Stimulated activated effector memory CD8-positive, alpha-beta T cell treated with anti-CD3 and anti-CD28 coated beads, Interleukin-12 subunit alpha, Interleukin-12 subunit beta, amount 100 ng/mL, for 72 hours (primary cell): ENCODE measurements around the gene ITGA7.

Experiments used
- ATAC-seq: fragments of 150-1000 bp; cut with Tn5 transposase; 2 replicates; pipeline ENCODE4 v1.10.0; 2021
- DNase-seq, 2 donors: peaks; one replicate each; pipeline ENCODE4 v3.0.0; 2021 to 2022; ENCODE audit warnings: low spot score in 2 of 2
- H3K27ac Mint-ChIP-seq: one replicate; pipeline ENCODE4 v1.8.0; 2022; ENCODE audit warnings: mild to moderate bottlenecking, mixed read lengths
- H3K36me3 Mint-ChIP-seq: one replicate; pipeline ENCODE4 v1.8.0; 2022; ENCODE audit warnings: mild to moderate bottlenecking, mixed read lengths
- H3K4me1 Mint-ChIP-seq: one replicate; pipeline ENCODE4 v1.8.0; 2022; ENCODE audit warnings: mixed read lengths
- H3K4me3 Mint-ChIP-seq: one replicate; pipeline ENCODE4 v1.8.0; 2022; ENCODE audit warnings: mild to moderate bottlenecking, mixed read lengths
- H3K9me3 Mint-ChIP-seq: one replicate; pipeline ENCODE4 v1.8.0; 2022; ENCODE audit warnings: mixed read lengths

Gene ITGA7

DNA sequence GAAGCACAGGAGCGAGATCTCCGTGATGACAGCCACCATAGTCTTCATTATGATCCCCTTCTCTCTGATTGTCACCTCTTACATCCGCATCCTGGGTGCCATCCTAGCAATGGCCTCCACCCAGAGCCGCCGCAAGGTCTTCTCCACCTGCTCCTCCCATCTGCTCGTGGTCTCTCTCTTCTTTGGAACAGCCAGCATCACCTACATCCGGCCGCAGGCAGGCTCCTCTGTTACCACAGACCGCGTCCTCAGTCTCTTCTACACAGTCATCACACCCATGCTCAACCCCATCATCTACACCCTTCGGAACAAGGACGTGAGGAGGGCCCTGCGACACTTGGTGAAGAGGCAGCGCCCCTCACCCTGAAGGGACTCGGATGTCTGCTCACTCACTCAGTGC lies 70.2 kb downstream of the ITGA7 start:
- no peaks in the 10 kb centered on the region for H3K36me3 Mint-ChIP-seq
- no peaks in the 10 kb centered on the region for H3K9me3 Mint-ChIP-seq
- peak; percentile 84 for ATAC-seq
- peaks cover 11% of the 10 kb centered on the region for H3K4me1 Mint-ChIP-seq
- peak overlapping the region; percentile 25 for H3K4me3 Mint-ChIP-seq
- DNase-seq: no peak
- H3K27ac Mint-ChIP-seq: peak overlapping the region; percentile 41

DNA sequence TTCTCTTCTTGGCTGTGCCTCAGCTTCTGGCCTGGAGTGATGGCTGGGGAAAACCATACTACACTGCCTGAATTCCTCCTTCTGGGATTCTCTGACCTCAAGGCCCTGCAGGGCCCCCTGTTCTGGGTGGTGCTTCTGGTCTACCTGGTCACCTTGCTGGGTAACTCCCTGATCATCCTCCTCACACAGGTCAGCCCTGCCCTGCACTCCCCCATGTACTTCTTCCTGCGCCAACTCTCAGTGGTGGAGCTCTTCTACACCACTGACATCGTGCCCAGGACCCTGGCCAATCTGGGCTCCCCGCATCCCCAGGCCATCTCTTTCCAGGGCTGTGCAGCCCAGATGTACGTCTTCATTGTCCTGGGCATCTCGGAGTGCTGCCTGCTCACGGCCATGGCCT lies 70.9 kb downstream of the ITGA7 start, which contains the start of gene OR10P1:
Gene OR10P1 (plus strand): TSS at position 40 of the 400 bp plus-strand sequence. CDS start 0 bp downstream, at position 40.
- peaks cover 11% of the 10 kb centered on the region for H3K4me1 Mint-ChIP-seq
- H3K4me3 Mint-ChIP-seq: peak within 1 kb of the TSS; percentile 25
- H3K27ac Mint-ChIP-seq: peak within 1 kb of the TSS; percentile 41
- ATAC-seq: no peak
- no peaks in the 10 kb centered on the region for H3K36me3 Mint-ChIP-seq
- no peak for DNase-seq
- no peaks in the 10 kb centered on the region for H3K9me3 Mint-ChIP-seq

DNA sequence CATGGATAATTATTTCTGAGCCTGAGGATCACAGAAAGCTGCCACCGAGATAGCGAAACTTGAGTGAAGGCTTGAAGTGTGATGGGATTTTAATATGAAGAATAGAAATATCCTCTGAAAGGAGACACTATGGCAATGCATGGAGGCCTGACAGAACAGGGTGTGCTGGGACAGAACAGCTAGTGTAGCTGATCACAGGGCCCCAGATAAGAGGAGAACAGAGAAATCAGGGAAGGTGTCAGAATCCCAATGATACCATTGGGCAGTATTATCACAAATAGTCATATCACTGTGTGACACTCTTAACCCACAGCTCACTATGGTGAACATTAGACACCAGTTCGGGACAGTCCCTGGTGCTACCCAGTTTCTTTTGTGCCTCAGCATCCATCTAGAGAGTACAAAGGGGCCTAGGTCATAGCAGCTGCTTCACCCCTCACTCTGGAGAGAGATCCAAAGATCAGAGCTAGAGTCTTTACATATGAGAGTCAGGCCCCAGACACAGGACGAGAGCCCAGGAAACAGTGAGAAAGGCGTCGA lies 71.5 kb downstream of the ITGA7 start:
- H3K4me3 Mint-ChIP-seq: no peak overlapping the region
- no peaks in the 10 kb centered on the region for H3K36me3 Mint-ChIP-seq
- H3K9me3 Mint-ChIP-seq: no peaks in the 10 kb centered on the region
- no peak overlapping the region for H3K27ac Mint-ChIP-seq
- ATAC-seq (peak; percentile 74), DNase-seq (no peak)
- peaks cover 11% of the 10 kb centered on the region for H3K4me1 Mint-ChIP-seq
